ENCODE data around the gene BCOR.

- TF ChIP-seq, protein P1, sequence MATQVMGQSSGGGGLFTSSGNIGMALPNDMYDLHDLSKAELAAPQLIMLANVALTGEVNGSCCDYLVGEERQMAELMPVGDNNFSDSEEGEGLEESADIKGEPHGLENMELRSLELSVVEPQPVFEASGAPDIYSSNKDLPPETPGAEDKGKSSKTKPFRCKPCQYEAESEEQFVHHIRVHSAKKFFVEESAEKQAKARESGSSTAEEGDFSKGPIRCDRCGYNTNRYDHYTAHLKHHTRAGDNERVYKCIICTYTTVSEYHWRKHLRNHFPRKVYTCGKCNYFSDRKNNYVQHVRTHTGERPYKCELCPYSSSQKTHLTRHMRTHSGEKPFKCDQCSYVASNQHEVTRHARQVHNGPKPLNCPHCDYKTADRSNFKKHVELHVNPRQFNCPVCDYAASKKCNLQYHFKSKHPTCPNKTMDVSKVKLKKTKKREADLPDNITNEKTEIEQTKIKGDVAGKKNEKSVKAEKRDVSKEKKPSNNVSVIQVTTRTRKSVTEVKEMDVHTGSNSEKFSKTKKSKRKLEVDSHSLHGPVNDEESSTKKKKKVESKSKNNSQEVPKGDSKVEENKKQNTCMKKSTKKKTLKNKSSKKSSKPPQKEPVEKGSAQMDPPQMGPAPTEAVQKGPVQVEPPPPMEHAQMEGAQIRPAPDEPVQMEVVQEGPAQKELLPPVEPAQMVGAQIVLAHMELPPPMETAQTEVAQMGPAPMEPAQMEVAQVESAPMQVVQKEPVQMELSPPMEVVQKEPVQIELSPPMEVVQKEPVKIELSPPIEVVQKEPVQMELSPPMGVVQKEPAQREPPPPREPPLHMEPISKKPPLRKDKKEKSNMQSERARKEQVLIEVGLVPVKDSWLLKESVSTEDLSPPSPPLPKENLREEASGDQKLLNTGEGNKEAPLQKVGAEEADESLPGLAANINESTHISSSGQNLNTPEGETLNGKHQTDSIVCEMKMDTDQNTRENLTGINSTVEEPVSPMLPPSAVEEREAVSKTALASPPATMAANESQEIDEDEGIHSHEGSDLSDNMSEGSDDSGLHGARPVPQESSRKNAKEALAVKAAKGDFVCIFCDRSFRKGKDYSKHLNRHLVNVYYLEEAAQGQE (IDR thresholded peaks at IDR 0.05; ENCODE audit: insufficient read depth in 1 of 2, low read depth in 2 of 2, low read length in 1 of 2), result no peak
- no peak for TF ChIP-seq SIN3A (IDR thresholded peaks at IDR 0.05; ENCODE audit: borderline replicate concordance, insufficient read depth, low read depth, low read length)
These were observed 14.1 kb upstream of the BCOR start for GRCh38 chrX:40111868-40112267.
